ENCODE results near the gene FRAS1. TPM values are rescaled to one million over a fixed set of nuclear protein-coding genes. Genes with fewer than 3 reads are reported as not detected.

FRAS1 gene
- total and polyA plus RNA-seq, 2 of the 8 experiments (the other 6 are each of a cell fraction or from before 2014, with no cell fraction given) = 38.5 to 109 TPM

DNA sequence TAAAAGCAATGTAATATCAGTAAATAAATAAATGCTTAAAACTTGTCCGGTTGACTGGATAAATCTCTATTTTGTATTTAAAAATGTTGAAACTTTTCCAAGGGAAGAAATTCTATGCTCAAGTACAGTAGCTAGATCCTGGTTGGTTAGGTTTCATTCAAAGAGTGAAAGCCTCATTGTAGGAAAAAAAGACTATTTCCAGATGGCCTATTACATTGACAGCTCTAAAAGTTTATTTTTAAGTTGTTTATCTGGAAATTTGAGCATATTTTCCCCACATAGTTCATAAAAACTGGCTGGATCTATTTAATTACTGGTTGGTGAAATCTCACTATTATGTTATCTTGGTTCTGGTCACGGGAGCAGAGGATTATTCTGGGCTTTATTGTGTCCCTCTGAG, 38.0 kb downstream of the FRAS1 start (continued):
- TF ChIP-seq, protein P1, sequence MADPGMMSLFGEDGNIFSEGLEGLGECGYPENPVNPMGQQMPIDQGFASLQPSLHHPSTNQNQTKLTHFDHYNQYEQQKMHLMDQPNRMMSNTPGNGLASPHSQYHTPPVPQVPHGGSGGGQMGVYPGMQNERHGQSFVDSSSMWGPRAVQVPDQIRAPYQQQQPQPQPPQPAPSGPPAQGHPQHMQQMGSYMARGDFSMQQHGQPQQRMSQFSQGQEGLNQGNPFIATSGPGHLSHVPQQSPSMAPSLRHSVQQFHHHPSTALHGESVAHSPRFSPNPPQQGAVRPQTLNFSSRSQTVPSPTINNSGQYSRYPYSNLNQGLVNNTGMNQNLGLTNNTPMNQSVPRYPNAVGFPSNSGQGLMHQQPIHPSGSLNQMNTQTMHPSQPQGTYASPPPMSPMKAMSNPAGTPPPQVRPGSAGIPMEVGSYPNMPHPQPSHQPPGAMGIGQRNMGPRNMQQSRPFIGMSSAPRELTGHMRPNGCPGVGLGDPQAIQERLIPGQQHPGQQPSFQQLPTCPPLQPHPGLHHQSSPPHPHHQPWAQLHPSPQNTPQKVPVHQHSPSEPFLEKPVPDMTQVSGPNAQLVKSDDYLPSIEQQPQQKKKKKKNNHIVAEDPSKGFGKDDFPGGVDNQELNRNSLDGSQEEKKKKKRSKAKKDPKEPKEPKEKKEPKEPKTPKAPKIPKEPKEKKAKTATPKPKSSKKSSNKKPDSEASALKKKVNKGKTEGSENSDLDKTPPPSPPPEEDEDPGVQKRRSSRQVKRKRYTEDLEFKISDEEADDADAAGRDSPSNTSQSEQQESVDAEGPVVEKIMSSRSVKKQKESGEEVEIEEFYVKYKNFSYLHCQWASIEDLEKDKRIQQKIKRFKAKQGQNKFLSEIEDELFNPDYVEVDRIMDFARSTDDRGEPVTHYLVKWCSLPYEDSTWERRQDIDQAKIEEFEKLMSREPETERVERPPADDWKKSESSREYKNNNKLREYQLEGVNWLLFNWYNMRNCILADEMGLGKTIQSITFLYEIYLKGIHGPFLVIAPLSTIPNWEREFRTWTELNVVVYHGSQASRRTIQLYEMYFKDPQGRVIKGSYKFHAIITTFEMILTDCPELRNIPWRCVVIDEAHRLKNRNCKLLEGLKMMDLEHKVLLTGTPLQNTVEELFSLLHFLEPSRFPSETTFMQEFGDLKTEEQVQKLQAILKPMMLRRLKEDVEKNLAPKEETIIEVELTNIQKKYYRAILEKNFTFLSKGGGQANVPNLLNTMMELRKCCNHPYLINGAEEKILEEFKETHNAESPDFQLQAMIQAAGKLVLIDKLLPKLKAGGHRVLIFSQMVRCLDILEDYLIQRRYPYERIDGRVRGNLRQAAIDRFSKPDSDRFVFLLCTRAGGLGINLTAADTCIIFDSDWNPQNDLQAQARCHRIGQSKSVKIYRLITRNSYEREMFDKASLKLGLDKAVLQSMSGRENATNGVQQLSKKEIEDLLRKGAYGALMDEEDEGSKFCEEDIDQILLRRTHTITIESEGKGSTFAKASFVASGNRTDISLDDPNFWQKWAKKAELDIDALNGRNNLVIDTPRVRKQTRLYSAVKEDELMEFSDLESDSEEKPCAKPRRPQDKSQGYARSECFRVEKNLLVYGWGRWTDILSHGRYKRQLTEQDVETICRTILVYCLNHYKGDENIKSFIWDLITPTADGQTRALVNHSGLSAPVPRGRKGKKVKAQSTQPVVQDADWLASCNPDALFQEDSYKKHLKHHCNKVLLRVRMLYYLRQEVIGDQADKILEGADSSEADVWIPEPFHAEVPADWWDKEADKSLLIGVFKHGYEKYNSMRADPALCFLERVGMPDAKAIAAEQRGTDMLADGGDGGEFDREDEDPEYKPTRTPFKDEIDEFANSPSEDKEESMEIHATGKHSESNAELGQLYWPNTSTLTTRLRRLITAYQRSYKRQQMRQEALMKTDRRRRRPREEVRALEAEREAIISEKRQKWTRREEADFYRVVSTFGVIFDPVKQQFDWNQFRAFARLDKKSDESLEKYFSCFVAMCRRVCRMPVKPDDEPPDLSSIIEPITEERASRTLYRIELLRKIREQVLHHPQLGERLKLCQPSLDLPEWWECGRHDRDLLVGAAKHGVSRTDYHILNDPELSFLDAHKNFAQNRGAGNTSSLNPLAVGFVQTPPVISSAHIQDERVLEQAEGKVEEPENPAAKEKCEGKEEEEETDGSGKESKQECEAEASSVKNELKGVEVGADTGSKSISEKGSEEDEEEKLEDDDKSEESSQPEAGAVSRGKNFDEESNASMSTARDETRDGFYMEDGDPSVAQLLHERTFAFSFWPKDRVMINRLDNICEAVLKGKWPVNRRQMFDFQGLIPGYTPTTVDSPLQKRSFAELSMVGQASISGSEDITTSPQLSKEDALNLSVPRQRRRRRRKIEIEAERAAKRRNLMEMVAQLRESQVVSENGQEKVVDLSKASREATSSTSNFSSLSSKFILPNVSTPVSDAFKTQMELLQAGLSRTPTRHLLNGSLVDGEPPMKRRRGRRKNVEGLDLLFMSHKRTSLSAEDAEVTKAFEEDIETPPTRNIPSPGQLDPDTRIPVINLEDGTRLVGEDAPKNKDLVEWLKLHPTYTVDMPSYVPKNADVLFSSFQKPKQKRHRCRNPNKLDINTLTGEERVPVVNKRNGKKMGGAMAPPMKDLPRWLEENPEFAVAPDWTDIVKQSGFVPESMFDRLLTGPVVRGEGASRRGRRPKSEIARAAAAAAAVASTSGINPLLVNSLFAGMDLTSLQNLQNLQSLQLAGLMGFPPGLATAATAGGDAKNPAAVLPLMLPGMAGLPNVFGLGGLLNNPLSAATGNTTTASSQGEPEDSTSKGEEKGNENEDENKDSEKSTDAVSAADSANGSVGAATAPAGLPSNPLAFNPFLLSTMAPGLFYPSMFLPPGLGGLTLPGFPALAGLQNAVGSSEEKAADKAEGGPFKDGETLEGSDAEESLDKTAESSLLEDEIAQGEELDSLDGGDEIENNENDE (IDR thresholded peaks at IDR 0.05; ENCODE audit: insufficient replicate concordance, low read length) = no peak
- TF ChIP-seq BACH1 (IDR thresholded peaks at IDR 0.05; ENCODE audit: low read length) (no peak), PHF8 (conservative IDR thresholded peaks at IDR 0.05; ENCODE audit: low read depth, low read length) (no peak), CEBPB (IDR thresholded peaks at IDR 0.05; ENCODE audit: low read depth, low read length) (no peak), RNF2 (IDR thresholded peaks at IDR 0.05; ENCODE audit: borderline replicate concordance, low read depth, low read length, missing control alignments, poor library complexity, severe bottlenecking) (no peak), BCL11A (IDR thresholded peaks at IDR 0.05; ENCODE audit: low read depth in 2 of 2, low read length in 2 of 2) (no peak), RBBP5 (IDR thresholded peaks at IDR 0.05; ENCODE audit: borderline replicate concordance, low read depth, low read length) (no peak), ASH2L (IDR thresholded peaks at IDR 0.05; ENCODE audit: low read length) (no peak), SIN3A (conservative IDR thresholded peaks at IDR 0.05 in 1 of 2, IDR thresholded peaks at IDR 0.05 in 1 of 2; ENCODE audit: low read depth in 1 of 2, low read length in 2 of 2) (no peak), SIX5 (IDR thresholded peaks at IDR 0.05; ENCODE audit: low read depth, low read length) (no peak), TEAD4 (IDR thresholded peaks at IDR 0.05; ENCODE audit: low read depth, low read length) (no peak)

Data from H1 (cell line).